Measurements from ENCODE around the gene LRMDA.

LRMDA gene

GRCh38 chr10:75431180-75432111 is at the start of gene LRMDA:
Gene LRMDA, plus strand, starts transcription at chr10:75431624.
- ATAC-seq: no peak

- ATAC-seq: no peak
Measured at GRCh38 chr10:75386128-75386527, 45.3 kb upstream of the LRMDA start.

GRCh38 chr10:75388082-75388481 is 43.3 kb upstream of the LRMDA start:
- no peak for ATAC-seq

- ATAC-seq: no peak
Measured at GRCh38 chr10:75390178-75390577, 41.2 kb upstream of the LRMDA start.

- no peak for ATAC-seq
Measured at GRCh38 chr10:75392271-75392670, 39.2 kb upstream of the LRMDA start.

- ATAC-seq: no peak
Measured at GRCh38 chr10:75392744-75393143, 38.7 kb upstream of the LRMDA start.

GRCh38 chr10:75394221-75394620 is 37.2 kb upstream of the LRMDA start:
- ATAC-seq: no peak

- ATAC-seq: no peak
Measured at GRCh38 chr10:75395066-75395931, 36.1 kb upstream of the LRMDA start.

- ATAC-seq: no peak
Measured at GRCh38 chr10:75395932-75396630, 35.3 kb upstream of the LRMDA start.

- no peak for ATAC-seq
Measured at GRCh38 chr10:75396631-75397495, 34.6 kb upstream of the LRMDA start.

- no peak for ATAC-seq
Measured at GRCh38 chr10:75397496-75398199, 33.8 kb upstream of the LRMDA start.

- ATAC-seq: no peak
Measured at GRCh38 chr10:75398200-75398691, 33.2 kb upstream of the LRMDA start.

GRCh38 chr10:75398692-75399460 is 32.5 kb upstream of the LRMDA start:
- no peak for ATAC-seq

- ATAC-seq: peak; percentile 25 to 34
Measured at GRCh38 chr10:75399461-75400162, 31.8 kb upstream of the LRMDA start.

GRCh38 chr10:75400163-75400770 is 31.2 kb upstream of the LRMDA start:
- ATAC-seq: no peak

- ATAC-seq: peak; percentile 21 to 25
Measured at GRCh38 chr10:75400771-75401568, 30.5 kb upstream of the LRMDA start.

GRCh38 chr10:75401569-75402485 is 29.6 kb upstream of the LRMDA start, which contains the start of gene ZNF503:
Gene ZNF503, minus strand, starts transcription at chr10:75401764. Its CDS starts 345 bp downstream, at chr10:75401419.
- ATAC-seq: peak; percentile 60 to 62
